Prostate gland (tissue), 2 donors: ENCODE results near the gene SAP30BP.

Experiments used
- POLR2A ChIP-seq: fragments of 450-650 bp; IDR thresholded peaks from one replicate; pipeline ENCODE4 v1.6.1; 2016; ENCODE audit warnings: antibody characterized with exemption, mild to moderate bottlenecking
- POLR2AphosphoS5 ChIP-seq: sonication (generic); formaldehyde crosslinking; IDR thresholded peaks from one replicate; pipeline ENCODE4 v1.6.1; 2017; ENCODE audit warnings: antibody characterized with exemption
- TF ChIP-seq, protein P1 (sequence below), 4 experiments: fragments of 200-600 bp in 2 of 4; fragments of 450-650 bp in 2 of 4; sonication (generic) in 2 of 4; IDR thresholded peaks; 1 replicate in 3 of 4; 2 replicates in 1 of 4; pipeline ENCODE4 v1.5.1; 2016 to 2019; ENCODE audit warnings: antibody characterized with exemption in 4 of 4, mild to moderate bottlenecking in 2 of 4, moderate library complexity in 2 of 4

DNA sequence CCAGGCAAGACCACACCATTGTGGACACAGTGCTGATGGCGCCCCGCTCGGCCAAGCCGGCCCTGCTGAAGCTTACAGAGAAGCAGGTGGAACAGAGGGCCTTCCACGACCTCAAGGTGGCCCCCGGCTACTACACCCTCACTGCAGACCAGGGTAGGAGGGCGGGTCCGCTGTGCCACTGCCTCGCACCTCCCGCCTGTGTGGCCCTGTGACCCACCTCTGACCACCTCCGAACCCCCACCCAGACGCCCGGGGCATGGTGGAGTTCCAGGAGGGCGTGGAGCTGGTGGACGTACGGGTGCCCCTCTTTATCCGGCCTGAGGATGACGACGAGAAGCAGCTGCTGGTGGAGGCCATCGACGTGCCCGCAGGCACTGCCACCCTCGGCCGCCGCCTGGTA, 75.2 kb downstream of the SAP30BP start:
- TF ChIP-seq POLR2A (no peak), POLR2AphosphoS5 (no peak)
- TF ChIP-seq, protein P1, sequence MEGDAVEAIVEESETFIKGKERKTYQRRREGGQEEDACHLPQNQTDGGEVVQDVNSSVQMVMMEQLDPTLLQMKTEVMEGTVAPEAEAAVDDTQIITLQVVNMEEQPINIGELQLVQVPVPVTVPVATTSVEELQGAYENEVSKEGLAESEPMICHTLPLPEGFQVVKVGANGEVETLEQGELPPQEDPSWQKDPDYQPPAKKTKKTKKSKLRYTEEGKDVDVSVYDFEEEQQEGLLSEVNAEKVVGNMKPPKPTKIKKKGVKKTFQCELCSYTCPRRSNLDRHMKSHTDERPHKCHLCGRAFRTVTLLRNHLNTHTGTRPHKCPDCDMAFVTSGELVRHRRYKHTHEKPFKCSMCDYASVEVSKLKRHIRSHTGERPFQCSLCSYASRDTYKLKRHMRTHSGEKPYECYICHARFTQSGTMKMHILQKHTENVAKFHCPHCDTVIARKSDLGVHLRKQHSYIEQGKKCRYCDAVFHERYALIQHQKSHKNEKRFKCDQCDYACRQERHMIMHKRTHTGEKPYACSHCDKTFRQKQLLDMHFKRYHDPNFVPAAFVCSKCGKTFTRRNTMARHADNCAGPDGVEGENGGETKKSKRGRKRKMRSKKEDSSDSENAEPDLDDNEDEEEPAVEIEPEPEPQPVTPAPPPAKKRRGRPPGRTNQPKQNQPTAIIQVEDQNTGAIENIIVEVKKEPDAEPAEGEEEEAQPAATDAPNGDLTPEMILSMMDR (IDR thresholded peaks at IDR 0.05): no peak
